Endothelial cell of umbilical vein (primary cell): Measurements from ENCODE around the gene TARBP1.

Experiments used
- EZH2 ChIP-seq: IDR thresholded peaks from 2 replicates; pipeline ENCODE4 v1.6.1; 2012; ENCODE audit warnings: borderline replicate concordance, low read depth, mild to moderate bottlenecking, moderate library complexity, low read length, inconsistent platforms; ENCODE audit not compliant: severe bottlenecking
- POLR2A ChIP-seq: IDR thresholded peaks from 2 replicates; pipeline ENCODE4 v1.6.1; 2012; ENCODE audit warnings: low read depth, mild to moderate bottlenecking, control low read depth, low read length
- TF ChIP-seq, protein P1 (sequence below): IDR thresholded peaks from 2 replicates; pipeline ENCODE4 v1.6.1; 2011; ENCODE audit not compliant: insufficient read depth, insufficient read length

DNA sequence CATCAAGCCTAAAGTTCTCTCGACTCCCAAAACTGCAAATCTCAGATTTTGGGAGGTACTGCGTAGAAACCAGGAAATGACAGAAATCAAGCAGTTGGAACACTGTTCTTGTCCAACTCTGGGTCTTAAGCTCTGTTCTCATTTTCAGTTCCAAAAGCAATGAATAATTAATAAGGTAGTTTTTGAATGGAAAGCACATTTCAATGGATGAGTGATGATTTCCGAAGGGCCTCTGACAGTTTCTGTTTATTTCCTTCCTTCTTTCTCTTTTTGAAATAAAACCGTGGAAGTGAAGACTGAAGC, 20.9 kb upstream of the TARBP1 start:
- TF ChIP-seq POLR2A (no peak), EZH2 (no peak)
- TF ChIP-seq, protein P1, sequence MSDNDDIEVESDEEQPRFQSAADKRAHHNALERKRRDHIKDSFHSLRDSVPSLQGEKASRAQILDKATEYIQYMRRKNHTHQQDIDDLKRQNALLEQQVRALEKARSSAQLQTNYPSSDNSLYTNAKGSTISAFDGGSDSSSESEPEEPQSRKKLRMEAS, result no peak
